ENCODE measurements around the gene SIM2.
A peak's percentile ranks its signal among the peaks of the same experiment; 100 is the strongest.

Gene SIM2

GRCh38 chr21:36697060-36697850 lies 1.7 kb upstream of the SIM2 start:
- H3K36me3 ChIP-seq (replicated peaks) = no peaks in the 10 kb centered on the region
- H3K27ac ChIP-seq = no peak overlapping the region
- no peak for DNase-seq
- no peak overlapping the region for H3K4me3 ChIP-seq (ENCODE audit: low read depth, low read length)
- H3K27me3 ChIP-seq (replicated peaks) = peaks cover 97% of the 10 kb centered on the region
- in situ Hi-C loops (cut with HindIII; ENCODE audit: low pct_ligation_motif_present, low sequenced_read_pairs) = no loop called here
- TF ChIP-seq CTCF (IDR thresholded peaks at IDR 0.05; ENCODE audit: low read depth, low read length, missing control alignments) = no peak

GRCh38 chr21:36697851-36698384 lies 997 bp upstream of the SIM2 start:
- in situ Hi-C loops (cut with HindIII; ENCODE audit: low pct_ligation_motif_present, low sequenced_read_pairs) = no loop called here
- H3K4me3 ChIP-seq (ENCODE audit: low read depth, low read length) = no peak overlapping the region
- H3K36me3 ChIP-seq (replicated peaks) = no peaks in the 10 kb centered on the region
- H3K27me3 ChIP-seq (replicated peaks) = peaks cover 95% of the 10 kb centered on the region
- no peak for TF ChIP-seq CTCF (IDR thresholded peaks at IDR 0.05; ENCODE audit: low read depth, low read length, missing control alignments)
- DNase-seq = no peak
- H3K27ac ChIP-seq = no peak overlapping the region

- Histone ChIP-seq H3K4me3 (ENCODE audit: low read depth, low read length) (no peak overlapping the region), H3K27ac (no peak overlapping the region), H3K27me3 (replicated peaks) (peaks cover 95% of the 10 kb centered on the region), H3K36me3 (replicated peaks) (no peaks in the 10 kb centered on the region)
- DNase-seq = no peak
- no peak for TF ChIP-seq CTCF (IDR thresholded peaks at IDR 0.05; ENCODE audit: low read depth, low read length, missing control alignments)
- in situ Hi-C loops (cut with HindIII; ENCODE audit: low pct_ligation_motif_present, low sequenced_read_pairs) = no loop called here
Measured at GRCh38 chr21:36698385-36698980, 432 bp upstream of the SIM2 start.

GRCh38 chr21:36699546-36700294 lies 805 bp downstream of the SIM2 start:
- Histone ChIP-seq H3K36me3 (replicated peaks) (no peaks in the 10 kb centered on the region), H3K4me3 (ENCODE audit: low read depth, low read length) (no peak overlapping the region), H3K27ac (no peak overlapping the region), H3K27me3 (replicated peaks) (peaks cover 96% of the 10 kb centered on the region)
- no peak for DNase-seq
- in situ Hi-C loops (cut with HindIII; ENCODE audit: low pct_ligation_motif_present, low sequenced_read_pairs) = no loop called here
- no peak for TF ChIP-seq CTCF (IDR thresholded peaks at IDR 0.05; ENCODE audit: low read depth, low read length, missing control alignments)

GRCh38 chr21:36700295-36700970 lies 1.5 kb downstream of the SIM2 start:
- H3K36me3 ChIP-seq (replicated peaks) = no peaks in the 10 kb centered on the region
- no peak overlapping the region for H3K27ac ChIP-seq
- in situ Hi-C loops (cut with HindIII; ENCODE audit: low pct_ligation_motif_present, low sequenced_read_pairs) = no loop called here
- no peak for TF ChIP-seq CTCF (IDR thresholded peaks at IDR 0.05; ENCODE audit: low read depth, low read length, missing control alignments)
- DNase-seq = no peak
- H3K27me3 ChIP-seq (replicated peaks) = peaks cover 96% of the 10 kb centered on the region
- H3K4me3 ChIP-seq (ENCODE audit: low read depth, low read length) = peak overlapping the region; percentile 15

Data from brain microvascular endothelial cell (primary cell).